NCI-H82 treated with DMSO at 0.1 percent for 48 hours (cell line): ENCODE data around the gene KLF5.

ENCODE experiments used
- DNase-seq: peaks from one replicate; lab custom pipeline; 2025; ENCODE audit not compliant: unreplicated experiment; lab: John Stamatoyannopoulos, UW

The KLF5 gene

GRCh38 chr13:73059460-73060250 is 850 bp downstream of the KLF5 start:
- no peak for DNase-seq

- DNase-seq = no peak
Measured at GRCh38 chr13:73060251-73061160, 1.7 kb downstream of the KLF5 start.

GRCh38 chr13:73061473-73061872 is 2.7 kb downstream of the KLF5 start:
- no peak for DNase-seq

GRCh38 chr13:73061876-73062275 is 3.1 kb downstream of the KLF5 start:
- no peak for DNase-seq

GRCh38 chr13:73062468-73062867 is 3.7 kb downstream of the KLF5 start:
- DNase-seq = no peak

- no peak for DNase-seq
Measured at GRCh38 chr13:73063166-73063565, 4.4 kb downstream of the KLF5 start.

GRCh38 chr13:73065036-73065435 is 6.2 kb downstream of the KLF5 start:
- no peak for DNase-seq

GRCh38 chr13:73065665-73066340 is 7.0 kb downstream of the KLF5 start:
- DNase-seq = no peak

GRCh38 chr13:73069206-73069805 is 10.5 kb downstream of the KLF5 start:
- no peak for DNase-seq

- no peak for DNase-seq
Measured at GRCh38 chr13:73070451-73071098, 11.8 kb downstream of the KLF5 start.

- no peak for DNase-seq
Measured at GRCh38 chr13:73072239-73072900, 13.6 kb downstream of the KLF5 start.

GRCh38 chr13:73073050-73073449 is 14.2 kb downstream of the KLF5 start:
- DNase-seq = no peak

- DNase-seq = no peak
Measured at GRCh38 chr13:73074014-73074413, 15.2 kb downstream of the KLF5 start.

GRCh38 chr13:73074926-73075325 is 16.1 kb downstream of the KLF5 start:
- DNase-seq = no peak

- no peak for DNase-seq
Measured at GRCh38 chr13:73075546-73075945, 16.7 kb downstream of the KLF5 start.

- no peak for DNase-seq
Measured at GRCh38 chr13:73075954-73076353, 17.1 kb downstream of the KLF5 start.

GRCh38 chr13:73077865-73078264 is 19.1 kb downstream of the KLF5 start:
- no peak for DNase-seq

GRCh38 chr13:73079359-73079758 is 20.6 kb downstream of the KLF5 start:
- DNase-seq = no peak

- DNase-seq = no peak
Measured at GRCh38 chr13:73081256-73081915, 22.6 kb downstream of the KLF5 start.

GRCh38 chr13:73082471-73082870 is 23.7 kb downstream of the KLF5 start:
- no peak for DNase-seq
